Upper lobe of left lung (tissue), 4 donors: ENCODE results near the gene TPM1.

ENCODE experiments used
- CTCF ChIP-seq, 6 experiments: fragments of 450-650 bp in 4 of 6; fragments of 200-600 bp in 2 of 6; sonication (generic) in 2 of 6; IDR thresholded peaks; one replicate each; pipeline ENCODE4 v1.5.1; 2016 to 2019; ENCODE audit warnings: antibody characterized with exemption in 6 of 6
- POLR2A ChIP-seq, 4 donors: fragments of 450-650 bp; IDR thresholded peaks; one replicate each; pipeline ENCODE4 v1.5.1; 2016 to 2017; ENCODE audit warnings: antibody characterized with exemption in 4 of 4, mild to moderate bottlenecking in 2 of 4

GRCh38 chr15:63076714-63077046 lies 34.1 kb downstream of the TPM1 start:
- TF ChIP-seq CTCF (IDR thresholded peaks at IDR 0.05) (no peak), POLR2A (IDR thresholded peaks at IDR 0.05) (no peak)
